Measurements from ENCODE around the gene OR2V1. TPM values are rescaled to one million over a fixed set of nuclear protein-coding genes. Genes with fewer than 3 reads are reported as not detected.

The OR2V1 gene
- total and polyA plus RNA-seq, 2 of the 4 experiments (the other 2 are of a cell fraction) = not detected

- no peak overlapping the region for H3K4ac ChIP-seq (ENCODE audit: low read depth, low read length)
- no peaks in the 10 kb centered on the region for H3K36me3 ChIP-seq (ENCODE audit: control insufficient read depth, insufficient read depth, low read length)
- DNase-seq (peak; percentile 79), ATAC-seq (ENCODE audit: low read depth) (peak; percentile 56)
- no peaks in the 10 kb centered on the region for H3K27me3 ChIP-seq (ENCODE audit: control insufficient read depth, insufficient read depth, low read length)
- no peak overlapping the region for H4K5ac ChIP-seq (ENCODE audit: low read depth, low read length)
- no peaks in the 10 kb centered on the region for H3K79me1 ChIP-seq (ENCODE audit: low read depth in 1 of 2, low read length in 2 of 2)
- peak overlapping the region; percentile 79 for H2AFZ ChIP-seq (replicated peaks; ENCODE audit: low read length, poor library complexity)
- in situ Hi-C loops (cut with MboI; ENCODE audit: low sequenced_read_pairs) = no loop called here
- H3K9ac ChIP-seq (ENCODE audit: low read depth, low read length) = no peak overlapping the region
- no peak overlapping the region for H2BK5ac ChIP-seq (ENCODE audit: low read depth, low read length, poor library complexity, severe bottlenecking)
- peaks cover 2% of the 10 kb centered on the region; the same call in 1 of the 2 replicates for H3K9me1 ChIP-seq (ENCODE audit: insufficient read depth, low read length)
- H3K4me1 ChIP-seq (ENCODE audit: control insufficient read depth, insufficient read depth, low read length) = peaks cover 4% of the 10 kb centered on the region; the same call in 1 of the 2 replicates
- H3K56ac ChIP-seq (ENCODE audit: extremely low read depth, insufficient read depth, low read length) = no peak overlapping the region
- ChIA-PET POLR2A (ENCODE audit: unreplicated experiment) (no interaction called here), CTCF (interaction anchor here (0.6 to 1.0 kb wide), 2 partner anchors 14 to 1411 kb away, joined by 3 to 4 read pairs; no protein-coding TSS in a partner anchor)
- BruUV-seq (replicated peaks) = no TSS peak
- H4K8ac ChIP-seq (ENCODE audit: low read depth in 2 of 2, low read length in 2 of 2) = no peak overlapping the region
- dilution Hi-C loops (cut with HindIII; ENCODE audit: low sequenced_read_pairs, unreplicated experiment) = no loop called here
- WGBS, 2 experiments (ENCODE audit: extremely low coverage in 2 of 2, insufficient read length in 1 of 2) = 9% methylated on average over 12 of the region's 50 CpGs; no CpG with 5 or more reads in 1 of the 2 experiments
- H3K4me3 ChIP-seq (ENCODE audit: insufficient read depth, low read depth, low read length) = no peak overlapping the region
- H4K91ac ChIP-seq (ENCODE audit: insufficient read depth, low read depth, low read length) = no peak overlapping the region
- H2BK120ac ChIP-seq (ENCODE audit: low read depth, low read length) = no peak overlapping the region
- H4K20me1 ChIP-seq (ENCODE audit: insufficient read depth, low read length) = no peaks in the 10 kb centered on the region
- no peak overlapping the region for H2AK5ac ChIP-seq (ENCODE audit: low read depth, low read length)
- no peak overlapping the region for H3K18ac ChIP-seq (ENCODE audit: low read depth, low read length)
- no peaks in the 10 kb centered on the region for H3K9me3 ChIP-seq (ENCODE audit: control insufficient read depth, insufficient read depth, low read length)
- H2AK9ac ChIP-seq (replicated peaks; ENCODE audit: low read depth, low read length, poor library complexity) = no peak overlapping the region
- H3K23ac ChIP-seq (ENCODE audit: low read depth, low read length) = no peak overlapping the region
- no peak overlapping the region for H3K27ac ChIP-seq (ENCODE audit: insufficient read depth, low read length)
- H2BK15ac ChIP-seq (ENCODE audit: low read depth, low read length) = no peak overlapping the region
- H2BK20ac ChIP-seq (ENCODE audit: low read depth, low read length) = no peak overlapping the region
- no peak overlapping the region for H3K14ac ChIP-seq (replicated peaks; ENCODE audit: low read depth, low read length)
- peak overlapping the region; percentile 29 for H3K4me2 ChIP-seq (ENCODE audit: low read depth, low read length)
- intact Hi-C loops (cut with micrococcal nuclease) = no loop called here
- TF ChIP-seq FOS (IDR thresholded peaks at IDR 0.05; ENCODE audit: low read depth, low read length) (peak; percentile 46; the same call in 1 of the 2 replicates), MXI1 (IDR thresholded peaks at IDR 0.05; ENCODE audit: borderline replicate concordance, low read depth, low read length) (no peak), ELK1 (IDR thresholded peaks at IDR 0.05; ENCODE audit: borderline replicate concordance, low read depth, low read length) (no peak), USF2 (IDR thresholded peaks at IDR 0.05; ENCODE audit: low read depth, low read length) (no peak), NFE2L2 (IDR thresholded peaks at IDR 0.05; ENCODE audit: low read depth, low read length) (no peak), BHLHE40 (IDR thresholded peaks at IDR 0.05; ENCODE audit: low read depth, low read length) (0 out of 2 replicates have a peak, but pooled peaks have one; percentile 4), RAD21 (IDR thresholded peaks at IDR 0.05; ENCODE audit: low read length) (no peak)
Observed at GRCh38 chr5:181173420-181174342, 42.7 kb upstream of the OR2V1 start.
